ENCODE data around the gene ZCCHC9.
"Not testable (repeated sequence)": the region's sequence is repeated elsewhere in the genome, so short reads cannot be mapped to it uniquely, and the experiment has no call there.

Gene ZCCHC9

GRCh38 chr5:81290146-81290545 is 11.2 kb upstream of the ZCCHC9 start:
- DNase-seq (ENCODE audit: low read depth) = no peak
- no peak for TF ChIP-seq CTCF (IDR thresholded peaks at IDR 0.05; ENCODE audit: low read depth, low read length, missing control alignments)
- no peak overlapping the region for H3K4me3 ChIP-seq (ENCODE audit: low read depth, low read length)
- in situ Hi-C loops (cut with HindIII; ENCODE audit: low sequenced_read_pairs) = no loop called here

- H3K4me3 ChIP-seq (ENCODE audit: low read depth, low read length) = no peak overlapping the region
- TF ChIP-seq CTCF (IDR thresholded peaks at IDR 0.05; ENCODE audit: low read depth, low read length, missing control alignments) = no peak
- DNase-seq (ENCODE audit: low read depth) = no peak
- in situ Hi-C loops (cut with HindIII; ENCODE audit: low sequenced_read_pairs) = no loop called here
Observed at GRCh38 chr5:81292130-81292529, 9.3 kb upstream of the ZCCHC9 start.

- in situ Hi-C loops (cut with HindIII; ENCODE audit: low sequenced_read_pairs); DNase-seq (ENCODE audit: low read depth); H3K4me3 ChIP-seq (ENCODE audit: low read depth, low read length): not testable (repeated sequence)
Observed at GRCh38 chr5:81294021-81294420, 7.4 kb upstream of the ZCCHC9 start.

GRCh38 chr5:81297531-81297930 is 3.9 kb upstream of the ZCCHC9 start:
- in situ Hi-C loops (cut with HindIII; ENCODE audit: low sequenced_read_pairs) = no loop called here
- no peak overlapping the region for H3K4me3 ChIP-seq (ENCODE audit: low read depth, low read length)
- DNase-seq (ENCODE audit: low read depth) = no peak
- TF ChIP-seq CTCF (IDR thresholded peaks at IDR 0.05; ENCODE audit: low read depth, low read length, missing control alignments) = no peak

GRCh38 chr5:81300921-81301270 is 491 bp upstream of the ZCCHC9 start:
- H3K4me3 ChIP-seq (ENCODE audit: low read depth, low read length) = peak overlapping the region; percentile 92
- no peak for TF ChIP-seq CTCF (IDR thresholded peaks at IDR 0.05; ENCODE audit: low read depth, low read length, missing control alignments)
- in situ Hi-C loops (cut with HindIII; ENCODE audit: low sequenced_read_pairs) = no loop called here
- no peak for DNase-seq (ENCODE audit: low read depth)

GRCh38 chr5:81302596-81302995 is 1.2 kb downstream of the ZCCHC9 start:
- in situ Hi-C loops (cut with HindIII; ENCODE audit: low sequenced_read_pairs) = no loop called here
- no peak for TF ChIP-seq CTCF (IDR thresholded peaks at IDR 0.05; ENCODE audit: low read depth, low read length, missing control alignments)
- peak overlapping the region; percentile 92 for H3K4me3 ChIP-seq (ENCODE audit: low read depth, low read length)
- no peak for DNase-seq (ENCODE audit: low read depth)

- no peak for TF ChIP-seq CTCF (IDR thresholded peaks at IDR 0.05; ENCODE audit: low read depth, low read length, missing control alignments)
- peak; percentile 5 for DNase-seq (ENCODE audit: low read depth)
- in situ Hi-C loops (cut with HindIII; ENCODE audit: low sequenced_read_pairs) = no loop called here
- no peak overlapping the region for H3K4me3 ChIP-seq (ENCODE audit: low read depth, low read length)
Observed at GRCh38 chr5:81303563-81303962, 2.2 kb downstream of the ZCCHC9 start.
